NCI-H774 (cell line): ENCODE data around the gene GPAT3.
"Not testable (repeated sequence)": the region's sequence is repeated elsewhere in the genome, so short reads cannot be mapped to it uniquely, and the experiment has no call there.

Experiments
- DNase-seq: peaks from one replicate; lab custom pipeline; 2025; lab: John Stamatoyannopoulos, UW

GPAT3 gene

GRCh38 chr4:83535520-83536361 lies at the start of gene GPAT3:
TSS of gene GPAT3 (plus strand) at chr4:83536108. CDS start at chr4:83536623, 515 bp downstream.
- peak; percentile 15 for DNase-seq

- DNase-seq = no peak
Observed at GRCh38 chr4:83486457-83487129, 49.3 kb upstream of the GPAT3 start.

GRCh38 chr4:83489711-83490326 lies 46.1 kb upstream of the GPAT3 start:
- no peak for DNase-seq

- DNase-seq = no peak
Observed at GRCh38 chr4:83490876-83491450, 44.9 kb upstream of the GPAT3 start.

GRCh38 chr4:83496085-83496917 lies 39.6 kb upstream of the GPAT3 start:
- not testable (repeated sequence) for DNase-seq

- no peak for DNase-seq
Observed at GRCh38 chr4:83498187-83498586, 37.7 kb upstream of the GPAT3 start.

GRCh38 chr4:83501671-83502070 lies 34.2 kb upstream of the GPAT3 start:
- not testable (repeated sequence) for DNase-seq

- DNase-seq = no peak
Observed at GRCh38 chr4:83503974-83504373, 31.9 kb upstream of the GPAT3 start.

GRCh38 chr4:83504503-83504902 lies 31.4 kb upstream of the GPAT3 start:
- DNase-seq = no peak

GRCh38 chr4:83504996-83505395 lies 30.9 kb upstream of the GPAT3 start:
- DNase-seq = no peak

GRCh38 chr4:83509156-83509585 lies 26.7 kb upstream of the GPAT3 start:
- peak; percentile 7 for DNase-seq

- DNase-seq = no peak
Observed at GRCh38 chr4:83510442-83510841, 25.5 kb upstream of the GPAT3 start.

GRCh38 chr4:83516042-83516772 lies 19.7 kb upstream of the GPAT3 start:
- DNase-seq = no peak

GRCh38 chr4:83522239-83522638 lies 13.7 kb upstream of the GPAT3 start:
- no peak for DNase-seq

GRCh38 chr4:83527671-83528070 lies 8.2 kb upstream of the GPAT3 start:
- DNase-seq = no peak

- no peak for DNase-seq
Observed at GRCh38 chr4:83536362-83537272, 709 bp downstream of the GPAT3 start.

- DNase-seq = no peak
Observed at GRCh38 chr4:83542225-83542624, 6.3 kb downstream of the GPAT3 start.

- DNase-seq = no peak
Observed at GRCh38 chr4:83546786-83547185, 10.9 kb downstream of the GPAT3 start.

- peak; percentile 56 for DNase-seq
Observed at GRCh38 chr4:83548151-83548905, 12.4 kb downstream of the GPAT3 start.
